SU-DHL-6 (cell line): ENCODE results near the gene GPR180.

Experiments used
- H2AFZ ChIP-seq: fragments of 200-600 bp; sonication (generic); 2 replicates; pipeline ENCODE4 v1.6.1; 2014; ENCODE audit warnings: low read depth, mild to moderate bottlenecking, moderate library complexity, mixed read lengths, antibody characterized with exemption, low read length; ENCODE audit not compliant: severe bottlenecking
- H3F3A ChIP-seq: fragments of 200-600 bp; shearing (Covaris generic); 2 replicates; pipeline ENCODE4 v1.6.0; 2016; ENCODE audit warnings: antibody characterized with exemption, mild to moderate bottlenecking; ENCODE audit not compliant: insufficient read depth
- H3K27ac ChIP-seq: fragments of 200-600 bp; sonication (generic); 2 replicates; pipeline ENCODE4 v1.5.1; 2016; ENCODE audit warnings: low read depth, mild to moderate bottlenecking, low read length, moderate library complexity, mixed read lengths
- H3K27me3 ChIP-seq: fragments of 200-600 bp; sonication (generic), shearing (Covaris generic); 2 replicates; pipeline ENCODE4 v1.6.0; 2014; ENCODE audit warnings: mild to moderate bottlenecking, low read length
- H3K36me3 ChIP-seq: fragments of 200-600 bp; sonication (generic); 2 replicates; pipeline ENCODE4 v1.6.1; 2014; ENCODE audit warnings: mild to moderate bottlenecking, low read length, mixed read lengths
- H3K4me2 ChIP-seq: fragments of 300-600, 200-600 bp; shearing (Covaris generic), sonication (generic); 2 replicates; pipeline ENCODE4 v1.6.0; 2014; ENCODE audit warnings: low read length, low read depth, mild to moderate bottlenecking; ENCODE audit not compliant: poor library complexity, severe bottlenecking
- H3K4me3 ChIP-seq: fragments of 200-600 bp; sonication (generic); 2 replicates; pipeline ENCODE4 v1.5.1; 2014; ENCODE audit warnings: antibody characterized with exemption, low read length, mild to moderate bottlenecking, mixed read lengths; ENCODE audit not compliant: insufficient read depth, poor library complexity, severe bottlenecking
- H3K79me2 ChIP-seq: fragments of 200-600 bp; sonication (generic); 2 replicates; pipeline ENCODE4 v1.6.1; 2014; ENCODE audit warnings: mild to moderate bottlenecking, low read length, moderate library complexity; ENCODE audit not compliant: insufficient read depth
- H3K9ac ChIP-seq: fragments of 200-600 bp; sonication (generic); 2 replicates; pipeline ENCODE4 v1.7.0; 2014; ENCODE audit warnings: mild to moderate bottlenecking, low read length
- H3K9me2 ChIP-seq: fragments of 200-600 bp; sonication (generic); replicated peaks from 2 replicates; pipeline ENCODE4 v1.6.1; 2014; ENCODE audit warnings: low read length; ENCODE audit not compliant: insufficient read depth
- H3K9me3 ChIP-seq: fragments of 200-600 bp; sonication (generic); 2 replicates; pipeline ENCODE4 v1.6.1; 2014; ENCODE audit warnings: low read length, mixed read lengths; ENCODE audit not compliant: insufficient read depth
- H4K20me1 ChIP-seq: fragments of 200-600 bp; sonication (generic); 2 replicates; pipeline ENCODE4 v1.6.1; 2014; ENCODE audit warnings: low read depth, mild to moderate bottlenecking, antibody characterized with exemption, low read length, moderate library complexity, mixed read lengths
- CTCF ChIP-seq: fragments of 200-600 bp; sonication (generic); IDR thresholded peaks from one replicate; pipeline ENCODE4 v1.5.1; 2017; ENCODE audit warnings: antibody characterized with exemption, mild to moderate bottlenecking, low read length, moderate library complexity; ENCODE audit not compliant: insufficient read depth, poor library complexity, severe bottlenecking
- EZH2phosphoT487 ChIP-seq: fragments of 200-600 bp; sonication (generic), shearing (Covaris generic); conservative IDR thresholded peaks from 2 replicates; pipeline ENCODE4 v1.6.1; 2018; ENCODE audit warnings: mild to moderate bottlenecking, antibody characterized with exemption, low read length, moderate library complexity, mixed read lengths

GPR180 gene

GRCh38 chr13:94646904-94647303 is 45.2 kb downstream of the GPR180 start:
- Histone ChIP-seq H3K36me3 (no peaks in the 10 kb centered on the region), H3K27me3 (no peaks in the 10 kb centered on the region), H2AFZ (no peak overlapping the region), H4K20me1 (no peaks in the 10 kb centered on the region), H3K4me2 (no peak overlapping the region), H3F3A (no peaks in the 10 kb centered on the region), H3K9me3 (no peaks in the 10 kb centered on the region), H3K9me2 (no peaks in the 10 kb centered on the region), H3K79me2 (no peaks in the 10 kb centered on the region), H3K4me3 (no peak overlapping the region), H3K27ac (no peak overlapping the region), H3K9ac (no peak overlapping the region)
- TF ChIP-seq CTCF (no peak), EZH2phosphoT487 (no peak)

GRCh38 chr13:94656176-94656575 is 54.5 kb downstream of the GPR180 start:
- H2AFZ ChIP-seq = no peak overlapping the region
- no peak overlapping the region for H3K4me3 ChIP-seq
- no peaks in the 10 kb centered on the region for H3K9me3 ChIP-seq
- TF ChIP-seq CTCF (no peak), EZH2phosphoT487 (no peak)
- no peaks in the 10 kb centered on the region for H3K9me2 ChIP-seq
- H3K27ac ChIP-seq = no peak overlapping the region
- no peaks in the 10 kb centered on the region for H3K36me3 ChIP-seq
- no peaks in the 10 kb centered on the region for H3K79me2 ChIP-seq
- no peak overlapping the region for H3K4me2 ChIP-seq
- no peaks in the 10 kb centered on the region for H3K27me3 ChIP-seq
- H3F3A ChIP-seq = no peaks in the 10 kb centered on the region
- no peak overlapping the region for H3K9ac ChIP-seq
- no peaks in the 10 kb centered on the region for H4K20me1 ChIP-seq

- Histone ChIP-seq H3K79me2 (no peaks in the 10 kb centered on the region), H3F3A (no peaks in the 10 kb centered on the region), H3K9me2 (no peaks in the 10 kb centered on the region), H3K4me3 (no peak overlapping the region), H2AFZ (no peak overlapping the region), H3K9ac (no peak overlapping the region), H3K9me3 (no peaks in the 10 kb centered on the region), H4K20me1 (no peaks in the 10 kb centered on the region), H3K27me3 (no peaks in the 10 kb centered on the region), H3K4me2 (no peak overlapping the region), H3K36me3 (no peaks in the 10 kb centered on the region), H3K27ac (no peak overlapping the region)
- TF ChIP-seq CTCF (no peak), EZH2phosphoT487 (no peak)
Observed at GRCh38 chr13:94656766-94657165, 55.1 kb downstream of the GPR180 start.
